ENCODE data around the gene WDR88.
"Not testable (repeated sequence)": the region's sequence is repeated elsewhere in the genome, so short reads cannot be mapped to it uniquely, and the experiment has no call there.

WDR88 gene

DNA sequence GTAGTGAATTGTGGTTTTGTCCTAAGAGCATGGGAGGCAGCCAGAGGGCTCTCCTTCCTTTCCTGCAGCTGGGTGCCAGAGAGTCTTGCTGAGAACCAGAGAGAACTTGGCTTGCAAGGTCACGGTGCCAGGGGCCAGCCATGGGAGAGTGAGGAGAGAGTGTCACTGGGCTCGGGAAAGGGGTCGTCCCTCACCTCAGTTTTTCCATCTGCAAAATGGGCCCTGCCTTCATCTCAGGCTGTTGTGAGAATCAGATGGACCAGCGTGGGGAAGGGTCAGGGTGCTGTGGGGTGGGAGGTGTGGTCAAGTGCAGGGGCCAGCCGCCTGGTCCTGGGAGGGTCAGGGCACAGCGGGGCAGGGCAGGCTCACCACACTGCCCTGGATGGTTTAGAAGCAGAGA lies 69.6 kb downstream of the WDR88 start:
- DNase-seq = no peak

DNA sequence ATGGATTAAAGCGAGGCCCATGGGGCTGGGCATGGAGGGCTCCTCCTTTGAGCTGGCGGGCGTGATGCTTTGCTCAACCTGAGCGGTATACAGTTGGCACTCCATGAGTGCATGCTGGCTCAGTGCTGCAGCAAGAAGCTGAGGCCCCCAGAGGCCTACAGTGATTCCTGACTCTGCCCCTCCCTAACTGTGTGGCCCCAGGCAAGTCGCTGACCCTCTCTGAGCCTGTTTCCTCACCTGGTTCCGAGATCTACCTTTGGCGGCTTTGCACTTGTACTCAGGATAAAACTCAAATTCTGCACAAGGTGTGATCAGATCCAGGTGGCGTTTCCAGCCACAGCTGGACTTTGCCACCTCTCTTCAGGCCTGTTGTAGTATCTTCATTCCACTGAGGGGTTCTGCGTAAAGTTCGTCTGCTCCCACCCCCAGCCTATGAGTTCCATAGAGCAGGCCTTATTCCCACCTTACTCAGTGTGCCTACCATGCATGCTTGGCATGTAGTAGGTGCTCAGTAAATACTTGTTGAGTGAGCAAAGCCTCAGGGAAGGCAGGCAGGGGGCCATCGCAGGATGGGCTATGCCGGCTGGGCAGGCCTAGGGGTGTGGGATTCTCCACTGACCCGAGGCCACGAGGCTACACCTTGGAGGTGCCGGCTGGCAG lies 70.1 kb downstream of the WDR88 start:
- DNase-seq = no peak

DNA sequence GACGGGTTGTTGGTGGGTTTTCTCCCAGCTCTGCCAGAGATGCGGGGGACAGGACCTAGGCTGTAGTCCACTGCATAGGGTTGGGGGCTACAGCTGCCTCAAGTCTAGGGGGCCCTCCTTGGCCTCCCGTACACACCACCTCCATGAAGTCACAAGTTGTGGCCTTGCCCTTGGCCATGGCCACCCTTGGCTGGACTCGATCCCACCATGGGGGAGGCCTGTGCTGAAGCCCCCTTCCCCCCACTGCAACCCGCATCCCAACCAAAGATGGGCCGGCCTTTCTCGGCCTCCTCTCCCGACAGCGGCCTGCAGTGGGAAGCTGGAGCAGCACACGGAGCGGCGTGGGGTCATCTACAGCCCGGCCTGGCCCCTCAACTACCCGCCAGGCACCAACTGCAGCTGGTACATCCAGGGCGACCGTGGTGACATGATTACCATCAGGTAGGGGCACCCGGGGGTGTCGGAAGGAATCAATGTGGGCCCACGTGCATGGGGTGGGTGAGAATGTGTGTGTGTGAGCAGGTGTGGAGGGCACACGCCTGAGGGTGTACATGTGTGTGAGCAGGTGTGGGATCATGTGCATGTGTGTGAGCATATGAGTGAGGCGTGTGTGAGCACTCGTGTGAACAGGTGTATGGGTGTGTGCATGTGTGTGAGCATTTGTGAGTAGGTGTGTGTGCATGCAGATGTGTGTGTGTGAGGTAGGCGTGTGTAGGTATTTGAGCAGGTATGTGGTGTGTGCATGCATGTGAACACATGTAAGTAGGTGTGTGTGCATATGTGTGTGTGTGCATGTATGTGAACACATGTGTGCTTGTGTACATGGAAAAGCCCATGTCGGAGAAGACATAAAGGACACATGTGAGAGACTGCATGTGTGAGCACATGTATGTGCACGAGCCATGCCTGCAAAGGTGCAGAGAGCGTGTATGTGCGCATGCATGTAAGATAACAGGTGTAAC lies 70.9 kb downstream of the WDR88 start:
- DNase-seq = no peak

DNA sequence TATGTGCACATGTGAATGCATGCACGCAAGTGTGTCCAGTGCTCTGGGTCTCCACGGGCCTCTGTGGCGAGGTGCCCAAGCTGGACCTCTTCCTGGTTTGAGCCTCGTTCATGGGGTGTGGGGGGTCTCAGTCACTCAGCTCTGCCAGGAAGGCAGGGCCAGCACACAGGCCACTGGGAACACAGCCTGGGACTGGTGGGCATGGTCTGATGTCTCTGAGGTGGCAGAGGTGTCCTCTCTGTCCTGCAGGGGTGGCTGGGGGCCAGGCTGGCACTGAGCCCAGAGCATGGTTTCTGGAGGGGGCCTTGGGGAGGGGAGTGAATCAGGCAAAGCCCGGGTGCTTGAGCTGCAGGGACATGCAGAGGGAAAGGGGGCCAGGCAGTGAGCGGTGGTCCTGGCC lies 71.6 kb downstream of the WDR88 start:
- no peak for DNase-seq

DNA sequence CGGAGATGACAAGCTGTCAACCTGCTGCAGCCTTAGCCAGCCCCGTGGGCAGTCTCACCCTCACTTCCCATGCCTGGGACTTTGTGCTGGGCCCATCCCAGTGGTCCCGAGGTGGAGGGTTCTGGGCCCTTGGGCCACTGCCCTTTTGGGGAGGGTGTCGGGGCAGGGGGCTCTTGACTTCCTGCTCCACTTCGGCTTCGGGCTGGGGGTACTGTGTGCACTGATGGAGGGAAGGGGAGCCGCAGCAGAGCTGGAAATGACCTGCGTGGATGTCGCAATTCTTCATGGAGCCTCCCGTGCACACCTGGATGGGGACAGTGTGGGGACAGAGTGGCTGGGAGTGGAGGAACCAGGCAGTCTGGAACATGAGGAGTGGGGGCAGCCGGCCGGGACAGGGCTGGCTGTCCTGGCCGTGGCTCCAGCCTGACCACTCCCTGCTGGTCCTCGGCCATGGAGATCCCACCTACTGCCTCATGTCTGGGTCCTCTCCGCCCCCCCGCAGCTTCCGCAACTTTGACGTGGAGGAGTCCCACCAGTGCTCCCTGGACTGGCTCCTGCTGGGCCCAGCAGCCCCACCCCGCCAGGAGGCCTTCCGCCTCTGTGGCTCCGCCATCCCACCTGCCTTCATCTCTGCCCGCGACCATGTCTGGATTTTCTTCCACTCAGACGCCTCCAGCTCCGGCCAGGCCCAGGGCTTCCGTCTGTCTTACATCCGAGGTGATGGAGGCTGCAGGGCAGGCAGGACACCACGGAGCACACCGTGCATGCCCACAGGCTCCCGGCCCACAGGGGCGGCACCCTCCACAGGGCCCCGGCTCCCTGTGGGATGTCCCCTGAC lies 72.4 kb downstream of the WDR88 start:
- no peak for DNase-seq

DNA sequence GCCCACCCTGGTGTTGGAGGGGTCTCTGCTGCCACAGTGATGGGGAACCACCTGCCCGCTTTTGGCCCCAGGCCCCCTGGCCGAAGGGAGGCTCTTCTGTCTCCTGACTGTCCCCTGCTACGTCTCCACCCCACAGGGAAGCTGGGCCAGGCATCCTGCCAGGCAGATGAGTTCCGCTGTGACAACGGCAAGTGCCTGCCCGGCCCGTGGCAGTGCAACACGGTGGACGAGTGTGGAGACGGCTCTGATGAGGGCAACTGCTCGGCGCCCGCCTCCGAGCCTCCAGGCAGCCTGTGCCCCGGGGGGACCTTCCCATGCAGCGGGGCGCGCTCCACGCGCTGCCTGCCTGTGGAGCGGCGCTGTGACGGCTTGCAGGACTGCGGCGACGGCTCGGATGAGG lies 73.2 kb downstream of the WDR88 start:
- DNase-seq = no peak

DNA sequence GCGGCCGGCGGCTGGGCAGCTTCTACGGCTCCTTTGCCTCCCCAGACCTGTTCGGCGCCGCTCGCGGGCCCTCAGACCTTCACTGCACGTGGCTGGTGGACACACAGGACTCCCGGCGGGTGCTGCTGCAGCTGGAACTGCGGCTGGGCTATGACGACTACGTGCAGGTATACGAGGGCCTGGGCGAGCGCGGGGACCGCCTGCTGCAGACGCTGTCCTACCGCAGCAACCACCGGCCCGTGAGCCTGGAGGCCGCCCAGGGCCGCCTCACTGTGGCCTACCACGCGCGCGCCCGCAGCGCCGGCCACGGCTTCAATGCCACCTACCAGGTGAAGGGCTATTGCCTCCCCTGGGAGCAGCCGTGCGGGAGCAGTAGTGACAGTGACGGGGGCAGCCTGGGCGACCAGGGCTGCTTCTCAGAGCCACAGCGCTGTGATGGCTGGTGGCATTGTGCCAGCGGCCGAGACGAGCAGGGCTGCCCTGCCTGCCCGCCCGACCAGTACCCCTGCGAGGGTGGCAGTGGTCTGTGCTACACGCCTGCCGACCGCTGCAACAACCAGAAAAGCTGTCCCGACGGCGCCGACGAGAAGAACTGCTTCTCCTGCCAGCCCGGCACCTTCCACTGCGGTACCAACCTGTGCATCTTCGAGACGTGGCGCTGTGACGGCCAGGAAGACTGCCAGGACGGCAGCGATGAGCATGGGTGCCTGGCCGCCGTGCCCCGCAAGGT lies 73.8 kb downstream of the WDR88 start:
- no peak for DNase-seq

DNA sequence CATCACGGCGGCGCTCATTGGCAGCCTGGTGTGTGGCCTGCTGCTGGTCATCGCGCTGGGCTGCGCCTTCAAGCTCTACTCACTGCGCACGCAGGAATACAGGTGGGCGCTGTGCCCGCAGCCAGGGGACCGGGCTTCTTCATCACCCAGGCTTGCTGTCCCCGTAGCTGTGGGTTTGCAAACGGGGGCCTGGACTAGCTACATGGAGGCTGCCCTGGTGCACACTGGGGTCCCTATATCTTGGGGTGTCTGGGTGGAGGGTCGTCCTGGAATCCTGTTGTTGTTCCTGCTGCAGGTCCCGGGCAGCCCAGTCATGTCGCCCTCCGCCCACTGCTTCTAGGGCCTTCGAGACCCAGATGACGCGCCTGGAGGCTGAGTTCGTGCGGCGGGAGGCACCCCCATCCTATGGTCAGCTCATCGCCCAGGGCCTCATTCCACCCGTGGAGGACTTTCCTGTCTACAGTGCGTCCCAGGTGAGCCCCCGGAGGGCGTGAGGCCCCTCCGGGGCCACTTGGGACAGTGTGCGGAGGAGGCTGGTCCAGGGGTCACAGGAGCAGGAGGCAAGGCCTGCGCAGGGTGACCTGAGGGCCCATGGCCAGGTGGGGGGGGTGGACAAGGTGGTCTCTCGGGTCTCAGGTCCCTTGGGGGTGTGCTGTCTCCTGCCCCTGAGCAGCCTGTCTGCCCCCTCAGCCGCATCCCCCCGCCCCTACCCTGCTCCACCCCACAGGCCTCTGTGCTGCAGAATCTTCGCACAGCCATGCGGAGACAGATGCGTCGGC lies 74.5 kb downstream of the WDR88 start:
- no peak for DNase-seq

DNA sequence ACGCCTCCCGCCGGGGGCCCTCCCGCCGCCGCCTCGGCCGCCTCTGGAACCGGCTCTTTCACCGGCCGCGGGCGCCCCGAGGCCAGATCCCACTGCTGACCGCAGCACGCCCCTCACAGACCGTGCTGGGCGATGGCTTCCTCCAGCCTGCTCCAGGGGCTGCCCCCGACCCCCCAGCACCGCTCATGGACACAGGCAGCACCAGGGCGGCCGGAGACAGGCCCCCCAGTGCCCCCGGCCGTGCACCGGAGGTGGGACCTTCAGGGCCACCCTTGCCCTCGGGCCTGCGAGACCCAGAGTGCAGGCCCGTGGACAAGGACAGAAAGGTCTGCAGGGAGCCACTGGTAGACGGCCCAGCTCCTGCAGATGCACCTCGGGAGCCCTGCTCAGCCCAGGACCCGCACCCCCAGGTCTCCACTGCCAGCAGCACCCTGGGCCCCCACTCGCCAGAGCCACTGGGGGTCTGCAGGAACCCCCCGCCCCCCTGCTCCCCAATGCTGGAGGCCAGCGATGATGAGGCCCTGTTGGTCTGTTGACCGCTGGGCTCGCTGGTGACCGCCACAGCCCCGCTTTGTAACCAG lies 75.2 kb downstream of the WDR88 start:
- no peak for DNase-seq

DNA sequence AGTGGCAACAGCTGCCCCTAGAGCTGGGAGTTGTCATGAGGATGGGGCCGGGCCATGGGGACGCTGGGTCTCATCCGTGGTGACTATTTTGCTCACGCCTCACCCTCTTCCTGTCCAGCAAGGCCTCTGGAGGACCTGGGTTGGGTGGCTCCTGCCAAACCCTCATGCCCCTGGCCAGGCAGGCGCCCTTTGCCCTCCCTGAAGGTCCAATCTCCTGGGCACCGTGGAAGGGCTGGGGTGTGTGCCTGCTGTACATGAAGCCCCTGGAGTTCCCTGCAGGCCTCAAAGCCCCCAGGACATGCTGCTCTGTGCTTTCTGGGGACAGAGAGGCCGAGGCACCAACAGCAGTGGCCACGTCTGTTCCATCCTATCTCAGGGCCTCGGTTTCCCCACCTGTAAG lies 76.0 kb downstream of the WDR88 start:
- no peak for DNase-seq

DNA sequence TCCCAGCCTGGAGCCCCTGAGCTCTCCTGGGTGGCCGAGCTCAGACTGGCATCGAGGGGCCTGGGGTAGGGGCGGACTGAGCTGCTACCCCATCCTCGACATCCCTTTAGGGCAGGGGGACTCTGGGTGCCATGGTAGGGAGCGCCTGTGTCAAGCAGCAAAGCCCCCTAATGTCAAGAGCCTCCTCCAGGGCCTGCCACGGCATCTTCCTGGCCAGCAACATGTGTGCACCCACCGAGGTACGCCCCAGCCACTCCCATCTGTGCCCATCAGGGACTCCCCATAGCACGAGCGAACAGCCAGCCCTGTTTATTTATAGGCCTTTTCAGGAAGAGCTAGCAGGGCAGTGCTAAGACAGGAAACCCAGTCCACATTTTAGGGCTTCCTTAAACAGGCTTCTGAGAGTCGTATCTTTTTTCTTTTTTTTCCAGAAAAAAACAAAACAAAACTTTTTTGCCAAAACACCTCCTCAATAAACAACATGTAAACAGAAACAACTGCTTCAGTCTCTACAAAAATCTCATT lies 76.5 kb downstream of the WDR88 start:
- DNase-seq = no peak

DNA sequence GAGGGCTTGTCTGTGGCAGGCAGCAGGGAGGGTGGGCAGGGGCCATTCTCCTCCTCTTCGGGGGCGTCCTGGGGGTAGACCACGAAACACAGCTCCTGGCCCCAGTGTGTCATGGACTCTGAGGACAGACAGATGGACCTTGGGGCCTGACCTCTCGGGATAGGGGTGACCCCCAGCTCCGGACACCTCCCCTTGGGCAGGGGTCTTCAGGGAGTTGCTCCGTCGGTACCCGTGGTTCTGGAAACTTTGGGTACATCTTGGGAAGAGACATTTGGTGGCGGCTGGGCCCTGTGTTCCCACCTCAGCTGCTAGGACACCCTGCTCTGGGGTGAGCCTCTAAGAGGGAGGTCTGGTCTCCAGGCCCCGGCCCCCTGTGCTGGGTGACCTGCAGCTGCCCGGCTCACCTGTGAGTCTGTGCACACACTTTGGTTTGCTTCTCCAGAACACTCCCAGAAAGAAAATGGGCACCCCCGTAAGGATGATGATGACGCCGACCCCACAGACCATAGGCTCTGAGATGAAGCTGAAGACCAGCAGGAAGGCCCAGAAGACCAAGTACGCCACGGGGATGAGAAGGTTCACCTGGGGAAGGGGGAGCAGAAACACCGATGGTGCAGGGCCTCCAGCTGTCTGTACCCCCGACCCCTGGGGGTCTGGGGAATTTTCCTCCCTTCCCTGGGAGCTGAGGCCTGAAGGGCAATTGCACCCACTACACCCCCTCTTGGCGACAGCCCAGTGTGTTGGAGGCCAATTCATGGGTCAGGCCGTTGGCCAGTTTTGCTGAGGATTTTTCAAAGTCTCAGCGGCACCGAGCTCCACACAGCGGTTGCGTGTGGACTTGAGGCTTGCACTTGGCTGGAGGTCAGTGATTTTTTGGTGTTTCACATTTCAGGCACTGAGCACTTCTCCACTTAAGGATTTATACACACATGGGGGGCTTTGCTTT lies 77.3 kb downstream of the WDR88 start:
- DNase-seq = no peak

DNA sequence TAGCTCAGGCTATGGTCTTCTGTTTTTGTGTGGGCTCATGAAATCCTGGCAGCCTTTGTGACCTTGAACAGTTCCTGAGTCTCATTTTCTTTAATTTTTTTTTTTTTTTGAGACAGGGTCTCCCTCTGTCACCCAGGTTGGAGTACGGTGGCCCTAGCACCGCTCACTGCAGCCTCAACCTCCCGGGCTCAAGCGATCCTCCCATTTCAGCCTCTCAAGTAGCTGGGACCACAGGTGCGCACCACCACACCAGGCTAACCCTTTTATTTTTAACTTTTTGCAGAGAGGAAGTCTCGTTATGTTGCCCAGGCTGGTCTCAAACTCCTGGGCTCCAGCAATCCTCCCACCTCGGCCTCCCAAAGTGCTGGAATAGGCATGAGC lies 77.9 kb downstream of the WDR88 start:
- not testable (repeated sequence) for DNase-seq

DNA sequence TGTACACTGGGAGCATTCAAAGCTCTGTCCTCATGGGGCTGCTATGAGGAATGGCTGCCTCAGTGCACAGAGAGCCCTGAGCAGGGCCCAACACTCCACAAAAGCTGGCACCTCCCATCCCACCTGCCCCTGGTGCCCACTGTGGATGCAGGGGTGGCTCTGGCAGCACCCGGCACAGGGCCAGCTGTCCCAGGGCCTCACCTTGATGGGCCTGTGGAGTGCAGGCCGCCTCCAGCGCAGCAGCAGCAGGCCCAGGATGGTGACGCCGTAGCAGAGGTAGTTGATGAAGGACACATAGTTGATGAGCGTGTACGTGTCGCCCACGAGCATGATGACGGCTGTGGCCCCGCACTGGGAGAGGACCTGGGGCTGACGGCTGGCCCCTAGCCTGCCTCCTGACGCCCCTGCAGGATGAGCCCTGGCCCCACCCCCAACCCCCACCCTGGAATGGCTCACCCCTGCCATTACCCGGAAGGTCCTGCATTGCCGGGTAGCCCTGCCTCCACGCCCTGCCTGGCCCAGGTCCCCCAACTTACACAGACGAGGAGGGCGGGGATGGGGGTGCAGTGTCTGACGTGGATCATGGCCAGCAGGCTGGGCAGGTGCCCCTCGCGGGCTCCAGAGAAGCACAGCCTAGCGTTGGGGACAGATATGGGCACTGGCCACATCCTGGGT lies 78.5 kb downstream of the WDR88 start:
- no peak for DNase-seq

DNA sequence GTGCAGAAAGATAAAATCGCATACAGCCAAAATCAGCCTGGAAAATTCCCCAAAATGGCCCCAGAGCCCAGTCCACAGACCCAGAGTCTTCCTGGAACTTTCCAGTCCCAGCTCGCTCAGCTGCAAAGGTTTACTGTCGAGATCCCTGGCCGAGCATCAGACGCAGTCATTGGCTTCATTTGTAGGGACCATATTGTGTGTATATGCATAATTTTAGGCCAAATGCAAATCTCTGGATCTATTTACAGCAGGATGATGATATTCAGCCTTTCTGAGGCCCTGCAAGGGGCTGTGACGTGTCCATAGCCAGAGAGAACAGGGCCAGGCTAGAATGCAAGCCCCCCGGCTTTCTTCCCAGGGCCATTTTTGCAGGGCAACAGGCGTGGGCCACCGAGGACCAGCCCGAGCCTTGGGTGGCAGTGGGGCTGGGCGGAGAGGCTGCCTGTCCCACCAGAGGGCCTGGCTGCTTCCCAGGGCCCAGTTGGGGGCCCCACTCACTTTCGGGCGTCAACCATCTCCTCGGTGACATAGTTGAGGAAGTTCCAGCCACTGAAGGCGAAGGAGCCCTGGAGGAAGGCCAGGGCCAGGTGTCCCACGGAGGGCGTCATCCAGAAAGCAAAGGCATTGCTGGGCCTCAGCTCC lies 80.0 kb downstream of the WDR88 start:
- DNase-seq = no peak

DNA sequence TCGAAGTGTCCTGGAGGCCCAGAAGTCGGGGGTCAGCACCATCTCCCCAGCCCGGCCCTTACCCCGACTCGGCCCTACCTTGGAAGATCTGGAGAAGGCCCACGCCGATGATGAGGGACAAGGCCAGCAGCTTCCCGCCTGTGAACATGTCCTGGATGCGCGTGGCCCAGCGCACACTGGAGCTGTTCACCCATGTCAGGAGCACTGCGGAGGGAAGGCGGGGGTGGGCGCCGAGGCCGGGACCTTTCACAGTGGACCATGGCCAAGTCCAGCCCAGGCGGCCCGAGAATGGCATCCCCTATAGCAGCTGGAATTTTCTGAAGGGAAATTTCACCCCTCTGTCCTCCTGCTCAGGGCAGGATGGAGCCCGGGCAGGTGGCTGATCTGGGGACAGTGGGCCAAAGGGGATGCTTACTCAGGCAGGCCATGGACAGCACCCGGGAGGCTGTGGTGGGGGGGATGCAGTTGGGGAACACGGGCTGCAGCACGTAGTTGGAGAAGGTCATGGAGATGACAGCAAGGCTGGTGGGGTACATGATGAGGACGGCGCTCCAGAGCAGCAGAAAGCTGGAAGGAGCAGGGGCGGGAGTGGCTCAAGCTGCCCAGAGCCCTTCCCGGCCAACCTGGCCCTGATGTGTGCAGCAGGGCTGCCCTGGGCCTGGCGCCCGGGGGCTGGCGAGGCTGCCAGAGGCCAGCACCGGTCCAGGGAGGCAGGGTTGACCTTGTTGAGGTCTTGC lies 80.7 kb downstream of the WDR88 start:
- no peak for DNase-seq

DNA sequence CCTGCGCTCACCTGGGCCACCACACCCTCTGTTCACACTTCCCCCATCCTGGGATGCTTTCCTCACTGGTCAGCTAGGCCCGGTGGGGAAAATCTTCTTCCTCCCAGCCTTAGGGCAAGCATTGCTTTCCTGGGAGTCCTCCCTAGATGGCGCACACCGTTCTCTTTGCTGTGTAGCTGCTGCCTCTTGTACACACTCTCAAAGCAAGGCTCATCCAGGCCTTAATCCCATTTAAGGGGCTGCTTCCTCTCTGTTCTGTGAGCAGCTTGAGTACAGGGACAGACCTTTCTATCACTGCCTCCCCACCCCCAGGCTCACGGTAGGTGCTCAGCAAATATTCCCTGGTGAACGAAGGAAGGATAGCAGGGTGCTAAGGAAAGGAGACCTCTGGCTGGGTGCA lies 82.7 kb downstream of the WDR88 start:
- peak; percentile 56 for DNase-seq
